HG03342 (cell line): ENCODE measurements around the gene UNC13A.
"Not testable (repeated sequence)": the region's sequence is repeated elsewhere in the genome, so short reads cannot be mapped to it uniquely, and the experiment has no call there.

Source experiments
- ATAC-seq: cut with Tn5 transposase; IDR thresholded peaks from one replicate; pipeline ENCODE4 v1.9.1; 2021; ENCODE audit warnings: mild to moderate bottlenecking, moderate library complexity; ENCODE audit not compliant: unreplicated experiment

Gene UNC13A

GRCh38 chr19:17576758-17577456 is 111.2 kb downstream of the UNC13A start:
- no peak for ATAC-seq

- ATAC-seq, result no peak
Observed at GRCh38 chr19:17575871-17576757, 112.0 kb downstream of the UNC13A start.

GRCh38 chr19:17572638-17573037 is 115.5 kb downstream of the UNC13A start:
- no peak for ATAC-seq

- no peak for ATAC-seq
Observed at GRCh38 chr19:17570791-17571190, 117.4 kb downstream of the UNC13A start.

GRCh38 chr19:17570291-17570690 is 117.9 kb downstream of the UNC13A start:
- not testable (repeated sequence) for ATAC-seq

- ATAC-seq, result no peak
Observed at GRCh38 chr19:17567940-17568339, 120.2 kb downstream of the UNC13A start.

- ATAC-seq, result no peak
Observed at GRCh38 chr19:17565611-17566010, 122.5 kb downstream of the UNC13A start.

GRCh38 chr19:17564781-17565180 is 123.4 kb downstream of the UNC13A start:
- no peak for ATAC-seq

- ATAC-seq, result no peak
Observed at GRCh38 chr19:17562561-17562960, 125.6 kb downstream of the UNC13A start.

GRCh38 chr19:17562097-17562496 is 126.1 kb downstream of the UNC13A start:
- ATAC-seq, result no peak

GRCh38 chr19:17560205-17560595 is 128.0 kb downstream of the UNC13A start:
- no peak for ATAC-seq

GRCh38 chr19:17557466-17557865 is 130.7 kb downstream of the UNC13A start:
- ATAC-seq, result no peak

- ATAC-seq, result no peak
Observed at GRCh38 chr19:17556995-17557394, 131.2 kb downstream of the UNC13A start.

- ATAC-seq, result peak; percentile 30
Observed at GRCh38 chr19:17555929-17556813, 132.0 kb downstream of the UNC13A start.

GRCh38 chr19:17555480-17555928 is 132.7 kb downstream of the UNC13A start, which contains the start of gene COLGALT1:
COLGALT1 (plus strand) TSS chr19:17555649; CDS start chr19:17555714, 65 bp downstream.
- peak; percentile 88 for ATAC-seq

- no peak for ATAC-seq
Observed at GRCh38 chr19:17554968-17555479, 133.1 kb downstream of the UNC13A start.

- no peak for ATAC-seq
Observed at GRCh38 chr19:17553256-17553655, 134.9 kb downstream of the UNC13A start.

- not testable (repeated sequence) for ATAC-seq
Observed at GRCh38 chr19:17552735-17553134, 135.4 kb downstream of the UNC13A start.
